ENCODE measurements around the gene SLC19A1.

The SLC19A1 gene

GRCh38 chr21:45583831-45584509 is 41.7 kb upstream of the SLC19A1 start:
- Histone ChIP-seq H3K36me3 (replicated peaks; ENCODE audit: insufficient read depth, low read length) (no peaks in the 10 kb centered on the region), H3K9me2 (replicated peaks; ENCODE audit: insufficient read depth, low read length) (no peaks in the 10 kb centered on the region), H3K9me3 (replicated peaks; ENCODE audit: insufficient read depth, low read length) (no peaks in the 10 kb centered on the region), H3K27ac (ENCODE audit: low read length) (no peak overlapping the region), H3K4me2 (ENCODE audit: low read depth, low read length) (no peak overlapping the region), H3K9ac (ENCODE audit: low read length) (no peak overlapping the region), H3K27me3 (replicated peaks; ENCODE audit: insufficient read depth, low read length) (peaks cover 98% of the 10 kb centered on the region), H3K4me1 (ENCODE audit: low read length) (no peaks in the 10 kb centered on the region), H3K4me3 (ENCODE audit: low read length) (no peak overlapping the region), H3F3A (ENCODE audit: insufficient read depth, low read length) (no peaks in the 10 kb centered on the region), H2AFZ (ENCODE audit: low read length) (no peak overlapping the region), H3K79me2 (ENCODE audit: low read length) (no peaks in the 10 kb centered on the region), H4K20me1 (ENCODE audit: insufficient read depth, low read length) (no peaks in the 10 kb centered on the region)
- DNase-seq: no peak
- TF ChIP-seq CTCF (IDR thresholded peaks at IDR 0.05; ENCODE audit: low read length) (no peak), EZH2 (optimal IDR thresholded peaks at IDR 0.05; ENCODE audit: low read depth, low read length) (no peak), EZH2phosphoT487 (IDR thresholded peaks at IDR 0.05; ENCODE audit: low read length) (no peak)

- TF ChIP-seq EZH2 (optimal IDR thresholded peaks at IDR 0.05; ENCODE audit: low read depth, low read length) (no peak), EZH2phosphoT487 (IDR thresholded peaks at IDR 0.05; ENCODE audit: low read length) (no peak), CTCF (IDR thresholded peaks at IDR 0.05; ENCODE audit: low read length) (no peak)
- no peak overlapping the region for H3K27ac ChIP-seq (ENCODE audit: low read length)
- H3K9ac ChIP-seq (ENCODE audit: low read length): no peak overlapping the region
- no peaks in the 10 kb centered on the region for H3F3A ChIP-seq (ENCODE audit: insufficient read depth, low read length)
- H3K4me1 ChIP-seq (ENCODE audit: low read length): no peaks in the 10 kb centered on the region
- H4K20me1 ChIP-seq (ENCODE audit: insufficient read depth, low read length): no peaks in the 10 kb centered on the region
- H3K9me3 ChIP-seq (replicated peaks; ENCODE audit: insufficient read depth, low read length): no peaks in the 10 kb centered on the region
- no peak overlapping the region for H2AFZ ChIP-seq (ENCODE audit: low read length)
- DNase-seq: no peak
- H3K4me2 ChIP-seq (ENCODE audit: low read depth, low read length): no peak overlapping the region
- H3K9me2 ChIP-seq (replicated peaks; ENCODE audit: insufficient read depth, low read length): no peaks in the 10 kb centered on the region
- no peaks in the 10 kb centered on the region for H3K36me3 ChIP-seq (replicated peaks; ENCODE audit: insufficient read depth, low read length)
- H3K27me3 ChIP-seq (replicated peaks; ENCODE audit: insufficient read depth, low read length): peaks cover 98% of the 10 kb centered on the region
- no peak overlapping the region for H3K4me3 ChIP-seq (ENCODE audit: low read length)
- H3K79me2 ChIP-seq (ENCODE audit: low read length): no peaks in the 10 kb centered on the region
These were observed 39.9 kb upstream of the SLC19A1 start for GRCh38 chr21:45582128-45582527.

- no peaks in the 10 kb centered on the region for H3K9me3 ChIP-seq (replicated peaks; ENCODE audit: insufficient read depth, low read length)
- H4K20me1 ChIP-seq (ENCODE audit: insufficient read depth, low read length): no peaks in the 10 kb centered on the region
- no peak overlapping the region for H2AFZ ChIP-seq (ENCODE audit: low read length)
- no peaks in the 10 kb centered on the region for H3K79me2 ChIP-seq (ENCODE audit: low read length)
- H3K27me3 ChIP-seq (replicated peaks; ENCODE audit: insufficient read depth, low read length): peaks cover 98% of the 10 kb centered on the region
- H3K9ac ChIP-seq (ENCODE audit: low read length): no peak overlapping the region
- H3K9me2 ChIP-seq (replicated peaks; ENCODE audit: insufficient read depth, low read length): no peaks in the 10 kb centered on the region
- no peaks in the 10 kb centered on the region for H3F3A ChIP-seq (ENCODE audit: insufficient read depth, low read length)
- no peaks in the 10 kb centered on the region for H3K4me1 ChIP-seq (ENCODE audit: low read length)
- H3K4me3 ChIP-seq (ENCODE audit: low read length): no peak overlapping the region
- H3K4me2 ChIP-seq (ENCODE audit: low read depth, low read length): no peak overlapping the region
- no peak for TF ChIP-seq CTCF (IDR thresholded peaks at IDR 0.05; ENCODE audit: low read length)
- TF ChIP-seq EZH2 (optimal IDR thresholded peaks at IDR 0.05; ENCODE audit: low read depth, low read length): no peak
- TF ChIP-seq EZH2phosphoT487 (IDR thresholded peaks at IDR 0.05; ENCODE audit: low read length): no peak
- DNase-seq: no peak
- H3K36me3 ChIP-seq (replicated peaks; ENCODE audit: insufficient read depth, low read length): no peaks in the 10 kb centered on the region
- no peak overlapping the region for H3K27ac ChIP-seq (ENCODE audit: low read length)
These were observed 39.1 kb upstream of the SLC19A1 start for GRCh38 chr21:45581322-45581712.

Measured in MM.1S (cell line).